ENCODE results near the gene ADAMTS8. TPM values are rescaled to one million over a fixed set of nuclear protein-coding genes. Genes with fewer than 3 reads are reported as not detected.

The ADAMTS8 gene
- total and polyA plus RNA-seq, 10 donors, result 0.30 to 2.5 (median 0.73) TPM; not detected in 1

DNA sequence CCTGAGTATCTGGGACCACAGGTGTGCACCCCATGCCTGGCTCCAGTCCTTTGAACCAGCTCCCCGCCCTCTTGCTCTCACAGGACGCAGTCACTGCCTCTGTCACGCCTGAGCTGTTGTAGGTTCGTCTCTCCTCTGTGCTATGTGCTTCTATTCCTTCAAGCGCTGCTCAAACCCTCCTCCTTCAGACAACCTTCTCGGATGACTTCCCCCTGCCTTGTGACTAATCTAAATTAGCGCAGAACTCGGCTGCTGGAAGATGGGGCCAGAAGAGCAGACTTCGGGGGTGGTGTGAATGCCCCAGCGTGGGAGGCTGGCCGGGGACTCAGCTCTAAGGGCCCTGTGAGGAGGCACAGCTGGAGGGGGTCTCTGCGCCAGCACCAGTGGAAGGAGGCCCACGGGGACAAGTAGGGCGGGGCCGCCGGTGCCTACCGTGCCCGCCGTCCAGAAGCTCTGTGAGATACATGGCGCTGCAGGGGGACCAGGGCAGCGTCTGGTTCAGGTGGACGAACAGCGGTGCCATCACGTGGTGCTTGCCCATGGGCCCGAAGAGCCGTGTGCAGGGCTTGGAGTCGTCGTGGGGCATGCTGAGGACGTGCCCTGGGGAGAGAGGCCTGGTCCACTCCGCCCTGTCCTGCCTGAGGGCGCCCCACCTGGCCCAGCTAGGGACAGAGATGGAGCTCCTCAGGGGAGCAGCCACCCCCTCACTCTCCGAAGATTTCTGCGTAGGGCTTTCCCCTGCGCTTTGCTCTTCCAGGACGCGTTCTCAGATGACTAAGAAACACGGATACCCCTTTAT, 12.5 kb downstream of the ADAMTS8 start:
- no peak overlapping the region for H3K27ac ChIP-seq
- H3K4me1 ChIP-seq, result no peaks in the 10 kb centered on the region
- DNase-seq, result no peak
- H3K36me3 ChIP-seq, result no peaks in the 10 kb centered on the region
- no peak for TF ChIP-seq POLR2AphosphoS5 (IDR thresholded peaks at IDR 0.05)
- no peak for TF ChIP-seq POLR2A (IDR thresholded peaks at IDR 0.05)
- TF ChIP-seq, protein P1, sequence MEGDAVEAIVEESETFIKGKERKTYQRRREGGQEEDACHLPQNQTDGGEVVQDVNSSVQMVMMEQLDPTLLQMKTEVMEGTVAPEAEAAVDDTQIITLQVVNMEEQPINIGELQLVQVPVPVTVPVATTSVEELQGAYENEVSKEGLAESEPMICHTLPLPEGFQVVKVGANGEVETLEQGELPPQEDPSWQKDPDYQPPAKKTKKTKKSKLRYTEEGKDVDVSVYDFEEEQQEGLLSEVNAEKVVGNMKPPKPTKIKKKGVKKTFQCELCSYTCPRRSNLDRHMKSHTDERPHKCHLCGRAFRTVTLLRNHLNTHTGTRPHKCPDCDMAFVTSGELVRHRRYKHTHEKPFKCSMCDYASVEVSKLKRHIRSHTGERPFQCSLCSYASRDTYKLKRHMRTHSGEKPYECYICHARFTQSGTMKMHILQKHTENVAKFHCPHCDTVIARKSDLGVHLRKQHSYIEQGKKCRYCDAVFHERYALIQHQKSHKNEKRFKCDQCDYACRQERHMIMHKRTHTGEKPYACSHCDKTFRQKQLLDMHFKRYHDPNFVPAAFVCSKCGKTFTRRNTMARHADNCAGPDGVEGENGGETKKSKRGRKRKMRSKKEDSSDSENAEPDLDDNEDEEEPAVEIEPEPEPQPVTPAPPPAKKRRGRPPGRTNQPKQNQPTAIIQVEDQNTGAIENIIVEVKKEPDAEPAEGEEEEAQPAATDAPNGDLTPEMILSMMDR (IDR thresholded peaks at IDR 0.05 in 8 of 11, conservative IDR thresholded peaks at IDR 0.05 in 3 of 11), result no peak
- H3K27me3 ChIP-seq (replicated peaks in 1 of 7), result peaks cover 0 to 26% (median 0%) of the 10 kb centered on the region in 7 donors
- intact Hi-C loops (cut with DNase I; ENCODE audit: low total_unique reads), result no loop called here
- no peak overlapping the region for H3K4me3 ChIP-seq
- WGBS, 5 donors, result 80 to 91% (median 86%) methylated on average over 25 to 37 of the region's 37 CpGs
- no peaks in the 10 kb centered on the region for H3K9me3 ChIP-seq

GRCh38 chr11:130414107-130415080, 14.0 kb downstream of the ADAMTS8 start:
- intact Hi-C loops (cut with DNase I; ENCODE audit: low total_unique reads), result no loop called here

GRCh38 chr11:130413405-130414106, 14.9 kb downstream of the ADAMTS8 start:
- Histone ChIP-seq H3K4me1 (peaks cover 0 to 4% (median 2%) of the 10 kb centered on the region in 6 donors), H3K4me3 (no peak overlapping the region), H3K27me3 (replicated peaks in 1 of 7) (peaks cover 0 to 20% (median 0%) of the 10 kb centered on the region in 7 donors), H3K9me3 (no peaks in the 10 kb centered on the region), H3K36me3 (no peaks in the 10 kb centered on the region), H3K27ac (no peak overlapping the region)
- intact Hi-C loops (cut with DNase I; ENCODE audit: low total_unique reads), result no loop called here
- TF ChIP-seq, protein P1 (IDR thresholded peaks at IDR 0.05 in 8 of 11, conservative IDR thresholded peaks at IDR 0.05 in 3 of 11), result no peak
- TF ChIP-seq POLR2AphosphoS5 (IDR thresholded peaks at IDR 0.05), result no peak
- no peak for TF ChIP-seq POLR2A (IDR thresholded peaks at IDR 0.05)
- WGBS, 5 donors, result 85 to 94% (median 92%) methylated on average over 15 to 16 of the region's 16 CpGs
- no peak for DNase-seq

More at GRCh38 chr11:130414107-130415080, 14.0 kb downstream of the ADAMTS8 start:
- no peaks in the 10 kb centered on the region for H3K36me3 ChIP-seq
- H3K27me3 ChIP-seq (replicated peaks in 1 of 7), result peaks cover 0 to 20% (median 0%) of the 10 kb centered on the region in 7 donors
- H3K27ac ChIP-seq, result no peak overlapping the region
- no peak for DNase-seq
- no peak overlapping the region for H3K4me3 ChIP-seq
- 52 to 64% (median 57%) methylated on average over 20 to 24 of the region's 24 CpGs for WGBS, 5 donors
- no peaks in the 10 kb centered on the region for H3K4me1 ChIP-seq
- no peaks in the 10 kb centered on the region for H3K9me3 ChIP-seq
- TF ChIP-seq, protein P1 (IDR thresholded peaks at IDR 0.05 in 8 of 11, conservative IDR thresholded peaks at IDR 0.05 in 3 of 11), result no peak
- TF ChIP-seq POLR2A (IDR thresholded peaks at IDR 0.05) (no peak), POLR2AphosphoS5 (IDR thresholded peaks at IDR 0.05) (no peak)

Measured in spleen (tissue), 11 donors.